Islet of Langerhans (tissue), 1 donor: ENCODE measurements around the gene KRTAP10-10.
"Not testable (repeated sequence)": the region's sequence is repeated elsewhere in the genome, so short reads cannot be mapped to it uniquely, and the experiment has no call there.

Source experiments
- FAIRE-seq: peaks from one replicate; lab custom pipeline; 2011; peaks lifted over from hg19 to GRCh38; lab: Jason Lieb, UNC

KRTAP10-10 gene

GRCh38 chr21:44637018-44637850, at the start of gene KRTAP10-10:
TSS of gene KRTAP10-10 (plus strand) at chr21:44637356. CDS start at chr21:44637418, 62 bp downstream.
- FAIRE-seq, result no peak

- FAIRE-seq, result no peak
Observed at GRCh38 chr21:44589094-44589493, 48.1 kb upstream of the KRTAP10-10 start.

- no peak for FAIRE-seq
Observed at GRCh38 chr21:44589586-44590305, 47.4 kb upstream of the KRTAP10-10 start.

- FAIRE-seq, result no peak
Observed at GRCh38 chr21:44590311-44590721, 46.8 kb upstream of the KRTAP10-10 start.

GRCh38 chr21:44590897-44591800, 46.0 kb upstream of the KRTAP10-10 start:
- FAIRE-seq, result not testable (repeated sequence)

GRCh38 chr21:44591801-44592130, 45.4 kb upstream of the KRTAP10-10 start:
- FAIRE-seq, result not testable (repeated sequence)

GRCh38 chr21:44592446-44593311, 44.5 kb upstream of the KRTAP10-10 start, which contains the start of gene KRTAP10-6:
TSS of gene KRTAP10-6 (minus strand) at chr21:44592505. CDS start at chr21:44592484, 21 bp downstream.
- FAIRE-seq, result no peak

GRCh38 chr21:44593598-44594405, 43.4 kb upstream of the KRTAP10-10 start:
- FAIRE-seq, result no peak

GRCh38 chr21:44594406-44594916, 42.7 kb upstream of the KRTAP10-10 start:
- FAIRE-seq, result no peak

GRCh38 chr21:44595524-44595923, 41.6 kb upstream of the KRTAP10-10 start:
- no peak for FAIRE-seq

GRCh38 chr21:44596068-44596725, 41.0 kb upstream of the KRTAP10-10 start:
- FAIRE-seq, result no peak

- FAIRE-seq, result no peak
Observed at GRCh38 chr21:44598061-44598460, 39.1 kb upstream of the KRTAP10-10 start.

- no peak for FAIRE-seq
Observed at GRCh38 chr21:44599264-44600029, 37.7 kb upstream of the KRTAP10-10 start.

- not testable (repeated sequence) for FAIRE-seq
Observed at GRCh38 chr21:44600118-44600978, 36.8 kb upstream of the KRTAP10-10 start, which contains the start of gene KRTAP10-7. TSS of gene KRTAP10-7 (plus strand) at chr21:44600597. CDS start at chr21:44600622, 25 bp downstream.

- not testable (repeated sequence) for FAIRE-seq
Observed at GRCh38 chr21:44601091-44601490, 36.1 kb upstream of the KRTAP10-10 start.

- no peak for FAIRE-seq
Observed at GRCh38 chr21:44601596-44602462, 35.3 kb upstream of the KRTAP10-10 start.

- no peak for FAIRE-seq
Observed at GRCh38 chr21:44602463-44602850, 34.7 kb upstream of the KRTAP10-10 start.
